ENCODE measurements around the gene SGMS1. TPM values are rescaled to one million over a fixed set of nuclear protein-coding genes. Genes with fewer than 3 reads are reported as not detected.

The SGMS1 gene
- polyA plus RNA-seq, 1 donor from 2014 or later: 8.0 TPM

DNA sequence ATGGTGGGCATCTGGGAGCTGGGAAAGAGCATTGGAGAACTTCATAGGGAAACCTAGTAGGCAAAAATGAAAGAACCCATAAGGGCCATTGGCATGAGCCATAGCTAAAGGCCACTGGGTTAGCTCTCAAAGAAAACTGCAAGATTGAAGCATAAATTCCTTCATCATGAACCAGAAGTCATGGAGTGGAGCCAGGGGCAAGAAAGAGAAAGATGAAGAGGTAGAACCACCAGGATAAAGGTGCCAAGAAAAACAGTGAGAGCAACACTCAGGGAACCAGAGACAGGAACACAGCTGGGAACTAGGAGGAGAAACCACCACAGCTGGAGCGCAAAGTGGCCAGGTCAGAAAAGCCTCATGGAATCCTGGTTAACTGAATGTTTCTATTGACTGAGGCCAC lies 11.5 kb upstream of the SGMS1 start:
- no peaks in the 10 kb centered on the region for H3K36me3 ChIP-seq (ENCODE audit: insufficient read depth, low read length)
- no peaks in the 10 kb centered on the region for H3K27me3 ChIP-seq (ENCODE audit: insufficient read depth, low read depth, low read length)
- no peak overlapping the region for H3K4me3 ChIP-seq (ENCODE audit: low read length)
- H3K9me2 ChIP-seq (ENCODE audit: insufficient read depth, low read length): no peaks in the 10 kb centered on the region
- H3K4me2 ChIP-seq (ENCODE audit: low read length): no peak overlapping the region
- H2AFZ ChIP-seq (ENCODE audit: low read depth, low read length): no peak overlapping the region
- H3K27ac ChIP-seq (ENCODE audit: low read length): no peak overlapping the region
- no peaks in the 10 kb centered on the region for H3F3A ChIP-seq (ENCODE audit: insufficient read depth, low read length, poor library complexity, severe bottlenecking)
- H3K9ac ChIP-seq (ENCODE audit: low read length): no peak overlapping the region
- TF ChIP-seq, protein P1, sequence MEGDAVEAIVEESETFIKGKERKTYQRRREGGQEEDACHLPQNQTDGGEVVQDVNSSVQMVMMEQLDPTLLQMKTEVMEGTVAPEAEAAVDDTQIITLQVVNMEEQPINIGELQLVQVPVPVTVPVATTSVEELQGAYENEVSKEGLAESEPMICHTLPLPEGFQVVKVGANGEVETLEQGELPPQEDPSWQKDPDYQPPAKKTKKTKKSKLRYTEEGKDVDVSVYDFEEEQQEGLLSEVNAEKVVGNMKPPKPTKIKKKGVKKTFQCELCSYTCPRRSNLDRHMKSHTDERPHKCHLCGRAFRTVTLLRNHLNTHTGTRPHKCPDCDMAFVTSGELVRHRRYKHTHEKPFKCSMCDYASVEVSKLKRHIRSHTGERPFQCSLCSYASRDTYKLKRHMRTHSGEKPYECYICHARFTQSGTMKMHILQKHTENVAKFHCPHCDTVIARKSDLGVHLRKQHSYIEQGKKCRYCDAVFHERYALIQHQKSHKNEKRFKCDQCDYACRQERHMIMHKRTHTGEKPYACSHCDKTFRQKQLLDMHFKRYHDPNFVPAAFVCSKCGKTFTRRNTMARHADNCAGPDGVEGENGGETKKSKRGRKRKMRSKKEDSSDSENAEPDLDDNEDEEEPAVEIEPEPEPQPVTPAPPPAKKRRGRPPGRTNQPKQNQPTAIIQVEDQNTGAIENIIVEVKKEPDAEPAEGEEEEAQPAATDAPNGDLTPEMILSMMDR (IDR thresholded peaks at IDR 0.05; ENCODE audit: poor library complexity, severe bottlenecking): no peak
- TF ChIP-seq EZH2 (IDR thresholded peaks at IDR 0.05; ENCODE audit: borderline replicate concordance, insufficient read depth, low read length, poor library complexity, severe bottlenecking) (no peak), SMC3 (conservative IDR thresholded peaks at IDR 0.05; ENCODE audit: poor library complexity) (no peak), RAD21 (conservative IDR thresholded peaks at IDR 0.05) (no peak), TAF1 (IDR thresholded peaks at IDR 0.05; ENCODE audit: low read depth) (no peak), POLR2AphosphoS5 (IDR thresholded peaks at IDR 0.05) (no peak)
- TF ChIP-seq, protein P2, sequence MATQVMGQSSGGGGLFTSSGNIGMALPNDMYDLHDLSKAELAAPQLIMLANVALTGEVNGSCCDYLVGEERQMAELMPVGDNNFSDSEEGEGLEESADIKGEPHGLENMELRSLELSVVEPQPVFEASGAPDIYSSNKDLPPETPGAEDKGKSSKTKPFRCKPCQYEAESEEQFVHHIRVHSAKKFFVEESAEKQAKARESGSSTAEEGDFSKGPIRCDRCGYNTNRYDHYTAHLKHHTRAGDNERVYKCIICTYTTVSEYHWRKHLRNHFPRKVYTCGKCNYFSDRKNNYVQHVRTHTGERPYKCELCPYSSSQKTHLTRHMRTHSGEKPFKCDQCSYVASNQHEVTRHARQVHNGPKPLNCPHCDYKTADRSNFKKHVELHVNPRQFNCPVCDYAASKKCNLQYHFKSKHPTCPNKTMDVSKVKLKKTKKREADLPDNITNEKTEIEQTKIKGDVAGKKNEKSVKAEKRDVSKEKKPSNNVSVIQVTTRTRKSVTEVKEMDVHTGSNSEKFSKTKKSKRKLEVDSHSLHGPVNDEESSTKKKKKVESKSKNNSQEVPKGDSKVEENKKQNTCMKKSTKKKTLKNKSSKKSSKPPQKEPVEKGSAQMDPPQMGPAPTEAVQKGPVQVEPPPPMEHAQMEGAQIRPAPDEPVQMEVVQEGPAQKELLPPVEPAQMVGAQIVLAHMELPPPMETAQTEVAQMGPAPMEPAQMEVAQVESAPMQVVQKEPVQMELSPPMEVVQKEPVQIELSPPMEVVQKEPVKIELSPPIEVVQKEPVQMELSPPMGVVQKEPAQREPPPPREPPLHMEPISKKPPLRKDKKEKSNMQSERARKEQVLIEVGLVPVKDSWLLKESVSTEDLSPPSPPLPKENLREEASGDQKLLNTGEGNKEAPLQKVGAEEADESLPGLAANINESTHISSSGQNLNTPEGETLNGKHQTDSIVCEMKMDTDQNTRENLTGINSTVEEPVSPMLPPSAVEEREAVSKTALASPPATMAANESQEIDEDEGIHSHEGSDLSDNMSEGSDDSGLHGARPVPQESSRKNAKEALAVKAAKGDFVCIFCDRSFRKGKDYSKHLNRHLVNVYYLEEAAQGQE (IDR thresholded peaks at IDR 0.05; ENCODE audit: borderline replicate concordance): no peak
- H3K9me3 ChIP-seq (ENCODE audit: low read length): no peaks in the 10 kb centered on the region
- H4K20me1 ChIP-seq (ENCODE audit: insufficient read depth): no peaks in the 10 kb centered on the region
- no peaks in the 10 kb centered on the region for H3K79me2 ChIP-seq (replicated peaks; ENCODE audit: insufficient read depth, low read length)

DNA sequence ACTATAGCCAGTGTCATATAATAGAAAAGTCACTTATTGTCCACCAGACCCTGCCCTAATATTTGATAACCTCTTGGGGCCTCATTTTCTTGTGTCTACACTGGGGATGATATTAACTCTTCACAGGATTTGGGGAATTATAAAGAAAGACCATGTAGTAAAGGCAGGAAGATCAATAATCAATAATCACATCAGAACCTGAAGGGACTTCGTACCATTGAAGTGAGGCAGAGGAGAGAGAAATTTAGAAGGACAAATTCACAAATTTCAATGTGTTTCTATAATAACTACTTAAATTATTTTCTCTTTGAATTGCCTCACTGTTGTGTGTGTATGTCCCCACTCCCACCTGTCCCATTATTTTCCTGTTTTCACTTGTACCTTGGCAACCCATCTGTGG lies 10.7 kb upstream of the SGMS1 start:
- H2AFZ ChIP-seq (ENCODE audit: low read depth, low read length): no peak overlapping the region
- H3K4me2 ChIP-seq (ENCODE audit: low read length): no peak overlapping the region
- H3K36me3 ChIP-seq (ENCODE audit: insufficient read depth, low read length): no peaks in the 10 kb centered on the region
- H3K9ac ChIP-seq (ENCODE audit: low read length): no peak overlapping the region
- no peak for TF ChIP-seq MXI1 (conservative IDR thresholded peaks at IDR 0.05; ENCODE audit: poor library complexity, severe bottlenecking)
- no peak for TF ChIP-seq SMC3 (conservative IDR thresholded peaks at IDR 0.05; ENCODE audit: poor library complexity)
- TF ChIP-seq TAF1 (IDR thresholded peaks at IDR 0.05; ENCODE audit: low read depth): no peak
- no peaks in the 10 kb centered on the region for H3K79me2 ChIP-seq (replicated peaks; ENCODE audit: insufficient read depth, low read length)
- no peaks in the 10 kb centered on the region for H4K20me1 ChIP-seq (ENCODE audit: insufficient read depth)
- no peak overlapping the region for H3K27ac ChIP-seq (ENCODE audit: low read length)
- no peaks in the 10 kb centered on the region for H3F3A ChIP-seq (ENCODE audit: insufficient read depth, low read length, poor library complexity, severe bottlenecking)
- H3K27me3 ChIP-seq (ENCODE audit: insufficient read depth, low read depth, low read length): no peaks in the 10 kb centered on the region
- H3K9me3 ChIP-seq (ENCODE audit: low read length): no peaks in the 10 kb centered on the region
- no peaks in the 10 kb centered on the region for H3K9me2 ChIP-seq (ENCODE audit: insufficient read depth, low read length)
- H3K4me3 ChIP-seq (ENCODE audit: low read length): no peak overlapping the region

DNA sequence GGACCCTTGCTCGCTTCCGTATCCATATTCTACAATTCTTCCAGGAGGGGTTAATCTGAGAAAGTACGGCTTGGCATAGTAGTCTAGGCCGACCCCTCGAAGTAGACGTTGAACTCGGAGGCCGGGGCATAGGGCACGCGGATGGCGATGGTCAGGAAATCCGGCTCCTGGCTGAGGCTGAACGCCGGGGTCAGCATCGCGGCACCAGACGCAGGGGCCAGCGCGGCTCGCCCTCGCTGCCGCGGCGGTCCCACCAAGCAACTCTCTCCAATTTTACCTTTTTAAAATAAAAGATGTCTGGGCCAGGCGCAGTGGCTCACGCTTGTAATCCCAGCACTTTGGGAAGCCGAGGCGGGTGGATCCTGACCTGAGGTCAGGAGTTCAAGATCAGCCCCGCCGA lies 7.3 kb upstream of the SGMS1 start:
- Histone ChIP-seq H3K79me2 (replicated peaks; ENCODE audit: insufficient read depth, low read length) (no peaks in the 10 kb centered on the region), H3K9me3 (ENCODE audit: low read length) (no peaks in the 10 kb centered on the region)

More for the DNA sequence above, 7.3 kb upstream of the SGMS1 start:
- Histone ChIP-seq H3K9ac (ENCODE audit: low read length) (no peak overlapping the region), H3K27me3 (ENCODE audit: insufficient read depth, low read depth, low read length) (no peaks in the 10 kb centered on the region), H3F3A (ENCODE audit: insufficient read depth, low read length, poor library complexity, severe bottlenecking) (no peaks in the 10 kb centered on the region), H3K27ac (ENCODE audit: low read length) (no peak overlapping the region), H3K4me3 (ENCODE audit: low read length) (no peak overlapping the region), H3K9me2 (ENCODE audit: insufficient read depth, low read length) (no peaks in the 10 kb centered on the region), H4K20me1 (ENCODE audit: insufficient read depth) (no peaks in the 10 kb centered on the region), H3K36me3 (ENCODE audit: insufficient read depth, low read length) (no peaks in the 10 kb centered on the region), H2AFZ (ENCODE audit: low read depth, low read length) (no peak overlapping the region), H3K4me2 (ENCODE audit: low read length) (no peak overlapping the region)
- TF ChIP-seq POLR2AphosphoS5 (IDR thresholded peaks at IDR 0.05): no peak
- TF ChIP-seq, protein P1 (IDR thresholded peaks at IDR 0.05; ENCODE audit: poor library complexity, severe bottlenecking): no peak
- TF ChIP-seq EP300 (conservative IDR thresholded peaks at IDR 0.05; ENCODE audit: poor library complexity, severe bottlenecking): no peak
- TF ChIP-seq TAF1 (IDR thresholded peaks at IDR 0.05; ENCODE audit: low read depth): no peak
- TF ChIP-seq RAD21 (conservative IDR thresholded peaks at IDR 0.05): no peak

All from neural cell (in vitro differentiated cells).